NCI-H146 (cell line): ENCODE data around the gene GPR148.

ENCODE experiments used
- DNase-seq: peaks from one replicate; lab custom pipeline; 2025; lab: John Stamatoyannopoulos, UW

Gene GPR148

GRCh38 chr2:130769343-130769907 lies 40.6 kb downstream of the GPR148 start:
- DNase-seq, result no peak

GRCh38 chr2:130776550-130776949 lies 47.7 kb downstream of the GPR148 start:
- peak; percentile 59 for DNase-seq

DNA sequence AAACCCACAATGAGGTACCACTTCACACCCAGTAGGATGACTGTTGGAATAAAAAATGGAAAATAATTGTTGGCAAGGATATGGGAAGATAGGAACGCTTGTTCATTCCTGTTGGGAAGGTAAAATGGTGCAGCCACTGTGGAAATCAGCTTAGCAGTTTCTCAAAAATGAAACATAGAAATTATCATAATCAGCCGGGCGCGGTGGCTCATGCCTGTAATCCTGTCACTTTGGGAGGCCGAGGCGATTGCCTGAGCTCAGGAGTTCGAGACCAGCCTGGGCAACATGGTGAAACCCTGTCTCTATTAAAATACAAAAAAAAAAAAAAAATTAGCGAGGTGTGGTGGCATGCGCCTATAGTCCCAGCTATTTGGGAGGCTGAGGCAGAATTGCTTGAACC lies 49.9 kb downstream of the GPR148 start:
- DNase-seq, result no peak
